Stimulated activated CD8-positive, alpha-beta memory T cell treated with anti-CD3 and anti-CD28 coated beads, Interleukin-4, amount 100 ng/mL, for 4 hours (primary cell): ENCODE data around the gene UBE2J1.
A peak's percentile ranks its signal among the peaks of the same experiment; 100 is the strongest.
"Not testable (repeated sequence)": the region's sequence is repeated elsewhere in the genome, so short reads cannot be mapped to it uniquely, and the experiment has no call there.

ENCODE experiments used
- DNase-seq, 2 donors: peaks; one replicate each; pipeline ENCODE4 v3.0.0-alpha.2; 2020; ENCODE audit warnings: low read depth in 2 of 2, low spot score in 1 of 2

Gene UBE2J1

GRCh38 chr6:89321131-89321970, 31.2 kb downstream of the UBE2J1 start:
- no peak for DNase-seq

DNA sequence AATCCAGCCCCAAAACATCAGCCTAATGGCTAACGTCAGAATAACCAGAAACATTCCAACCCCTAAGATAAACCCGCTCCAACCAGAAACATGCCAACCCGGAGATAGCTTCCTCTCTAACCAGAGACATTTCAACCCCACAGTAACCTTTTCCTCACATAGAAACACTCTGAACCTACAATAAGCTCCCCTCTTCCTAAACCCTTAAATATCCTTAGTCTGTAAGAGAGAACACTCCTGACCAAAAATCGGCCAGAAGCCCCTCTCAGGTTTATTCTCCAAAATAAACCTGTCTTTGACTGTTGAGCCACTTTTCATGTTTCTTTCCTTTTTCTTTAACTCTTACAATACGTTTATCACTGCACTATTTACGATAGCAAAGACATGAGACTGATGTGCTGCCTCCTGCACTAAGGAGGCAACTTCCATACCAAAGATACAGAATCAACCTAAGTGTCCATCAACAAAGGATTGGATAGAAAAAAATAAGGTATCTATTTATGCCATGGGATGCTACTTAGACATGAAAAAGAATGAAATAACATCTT, 32.4 kb downstream of the UBE2J1 start:
- DNase-seq, result no peak

DNA sequence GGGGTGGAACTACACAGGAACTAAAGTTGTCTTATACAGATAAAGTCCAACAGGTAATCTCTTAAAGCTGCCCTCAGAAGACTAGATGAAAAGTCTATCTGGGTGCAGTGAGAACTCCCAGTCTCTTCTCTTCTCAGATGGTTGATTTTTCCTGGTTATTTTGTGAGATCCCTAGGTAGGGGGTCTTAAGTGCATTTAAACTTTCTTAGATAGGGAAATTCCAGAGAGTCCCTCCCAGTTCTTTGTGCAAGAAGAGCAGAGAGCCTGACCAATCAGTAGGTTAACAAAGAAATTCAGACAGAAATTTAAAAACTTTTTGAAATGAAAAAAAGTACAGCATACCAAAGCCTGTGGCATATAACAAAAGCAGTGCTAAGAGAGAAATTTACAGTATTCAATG, 35.5 kb downstream of the UBE2J1 start:
- DNase-seq, result no peak

DNA sequence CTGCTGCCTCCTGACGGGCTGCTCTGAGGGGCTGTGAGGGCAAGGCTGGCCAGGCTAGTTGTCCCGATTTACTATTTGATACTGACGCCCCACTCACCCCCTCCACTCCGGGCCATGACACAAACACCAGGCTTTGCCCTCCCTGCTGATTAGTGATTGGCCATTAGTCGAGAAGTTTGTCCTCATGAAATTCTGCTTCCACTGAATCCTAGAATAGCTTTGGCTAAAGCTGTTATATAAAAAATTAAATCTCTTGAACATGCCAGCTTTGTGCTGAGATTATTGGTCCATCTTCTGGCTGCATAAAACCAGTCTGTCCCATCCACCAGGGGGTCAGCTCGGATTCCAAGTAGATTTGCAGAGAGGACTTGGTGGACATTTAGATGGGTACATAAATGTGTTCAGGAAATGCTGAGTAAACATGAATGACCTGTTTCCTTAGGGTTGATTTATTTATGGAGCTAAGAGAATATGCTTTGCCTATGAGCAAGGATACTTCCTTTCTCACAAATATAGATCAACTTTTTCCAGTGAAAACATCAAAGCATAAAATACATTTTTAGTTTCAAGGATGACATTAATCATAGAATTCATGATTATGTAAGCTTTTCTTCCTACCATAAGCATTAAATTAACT, 37.2 kb downstream of the UBE2J1 start, which contains the start of gene GABRR2:
Gene GABRR2 (minus strand): TSS at position 51 of the 637 bp plus-strand sequence. CDS start 134 bp downstream, outside the sequence.
- DNase-seq, result no peak

GRCh38 chr6:89314692-89315091, 37.8 kb downstream of the UBE2J1 start:
- DNase-seq, result no peak

DNA sequence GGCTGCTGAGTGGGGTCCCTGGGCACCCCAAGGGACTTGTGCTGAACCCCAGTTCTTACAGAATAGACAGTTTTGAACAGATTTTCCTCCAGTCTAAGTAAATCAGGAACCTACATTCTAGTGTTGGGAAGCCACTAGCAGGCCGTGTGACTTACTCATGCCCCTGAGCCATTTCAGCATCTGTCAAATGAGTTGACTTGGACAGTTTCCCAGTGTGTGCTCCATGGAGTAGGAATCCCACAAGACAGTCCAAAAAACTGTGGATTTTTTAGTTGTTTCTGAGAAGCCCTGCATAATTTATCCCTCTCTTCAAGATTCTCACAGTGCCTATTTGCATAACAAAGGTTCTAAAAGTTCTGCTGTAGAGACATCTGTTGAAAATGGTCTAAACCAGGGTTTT, 39.5 kb downstream of the UBE2J1 start:
- DNase-seq, result no peak

GRCh38 chr6:89311853-89312531, 40.5 kb downstream of the UBE2J1 start:
- DNase-seq, result no peak

DNA sequence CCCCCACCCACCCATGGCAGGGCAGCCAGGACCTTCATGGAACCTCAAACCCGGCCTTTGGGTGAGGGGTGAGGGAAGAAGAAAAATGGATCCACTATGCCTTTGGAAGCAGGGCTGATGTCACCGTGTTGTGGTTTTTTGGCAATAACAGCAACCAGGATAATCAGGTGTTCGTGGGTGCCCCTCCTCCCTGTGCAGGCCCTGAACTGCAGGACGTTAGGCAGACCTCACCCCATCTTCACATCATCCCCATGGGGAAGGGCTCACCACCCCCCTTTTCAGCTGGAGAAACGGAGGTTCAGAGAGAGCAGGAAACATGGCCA, 41.0 kb downstream of the UBE2J1 start:
- DNase-seq, result no peak

GRCh38 chr6:89310929-89311328, 41.6 kb downstream of the UBE2J1 start:
- no peak for DNase-seq

DNA sequence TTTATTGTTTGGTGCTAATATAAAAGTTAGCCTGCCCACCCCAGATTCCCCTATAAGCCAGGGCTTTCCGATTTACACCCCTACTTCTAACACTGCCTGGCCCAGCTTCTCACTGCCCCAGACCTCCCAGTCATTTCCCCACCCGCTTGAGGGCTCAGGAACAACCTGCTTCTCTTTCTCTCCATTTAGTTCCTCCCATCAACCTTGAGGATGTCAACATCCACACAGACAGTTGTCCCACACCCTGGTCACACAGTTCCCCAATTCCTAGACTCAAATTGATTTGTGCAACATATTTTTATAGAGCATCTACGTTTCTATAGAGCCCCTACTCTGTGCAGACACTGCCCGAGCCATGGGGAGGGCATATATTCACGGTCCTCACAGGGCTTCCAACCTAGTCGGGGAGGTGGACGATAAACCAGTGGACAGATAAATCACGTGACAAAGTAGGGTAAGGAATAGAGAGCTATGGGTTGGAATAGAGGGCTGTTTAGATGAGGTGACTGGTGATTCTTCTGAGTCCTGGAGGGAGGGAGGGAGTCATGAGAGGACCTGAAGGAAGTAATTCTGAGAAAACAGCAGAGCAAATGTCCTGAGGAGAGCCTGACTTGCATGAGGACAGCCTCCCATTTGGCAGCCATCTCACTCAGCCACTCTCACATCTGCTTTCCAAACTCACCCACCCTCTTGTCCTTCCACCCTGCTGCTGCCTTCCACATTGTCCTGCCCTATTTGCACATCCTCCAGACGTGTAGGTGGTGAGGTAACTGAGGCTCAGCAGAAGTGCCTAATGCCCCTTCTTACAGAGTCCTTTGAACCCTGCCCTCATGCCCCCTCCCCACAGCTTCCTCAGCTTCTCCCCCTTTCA, 43.8 kb downstream of the UBE2J1 start:
- DNase-seq, result no peak

DNA sequence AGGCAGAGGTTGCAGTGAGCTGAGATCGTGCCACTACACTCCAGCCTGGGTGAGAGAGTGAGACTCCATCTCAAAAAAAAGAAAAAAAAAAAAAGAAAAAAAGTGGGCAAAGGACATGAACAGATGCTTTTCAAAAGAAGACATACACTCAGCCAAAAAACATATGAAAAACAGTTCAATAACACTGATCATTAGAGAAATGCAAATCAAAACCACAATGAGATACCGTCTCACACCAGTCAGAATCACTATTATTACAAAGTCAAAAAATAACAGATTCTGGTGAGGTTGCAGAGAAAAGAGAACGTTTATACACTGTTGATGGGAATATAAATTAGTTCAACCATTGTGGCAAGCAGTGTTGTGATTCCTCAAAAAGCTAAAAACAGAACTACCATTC, 48.0 kb downstream of the UBE2J1 start:
- not testable (repeated sequence) for DNase-seq

DNA sequence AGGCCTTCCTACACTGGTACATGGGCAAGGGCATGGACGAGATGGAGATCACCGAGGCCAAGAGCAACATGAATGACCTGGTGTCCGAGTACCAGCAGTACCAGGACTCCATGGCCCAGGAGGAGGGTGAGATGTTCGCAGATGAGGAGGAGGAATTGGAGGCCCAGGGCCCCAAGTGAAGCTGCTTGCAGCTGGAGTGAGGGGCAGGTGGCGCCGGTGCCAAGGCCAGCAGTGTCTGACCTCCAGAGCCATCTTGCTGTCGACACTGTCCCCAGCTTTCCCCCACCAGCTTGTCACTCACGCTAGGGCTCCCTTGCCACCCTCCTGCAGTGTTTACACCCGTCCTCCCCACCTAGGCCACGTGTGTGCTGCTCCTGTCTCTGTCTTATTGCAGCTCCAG, 49.6 kb downstream of the UBE2J1 start:
- no peak for DNase-seq

DNA sequence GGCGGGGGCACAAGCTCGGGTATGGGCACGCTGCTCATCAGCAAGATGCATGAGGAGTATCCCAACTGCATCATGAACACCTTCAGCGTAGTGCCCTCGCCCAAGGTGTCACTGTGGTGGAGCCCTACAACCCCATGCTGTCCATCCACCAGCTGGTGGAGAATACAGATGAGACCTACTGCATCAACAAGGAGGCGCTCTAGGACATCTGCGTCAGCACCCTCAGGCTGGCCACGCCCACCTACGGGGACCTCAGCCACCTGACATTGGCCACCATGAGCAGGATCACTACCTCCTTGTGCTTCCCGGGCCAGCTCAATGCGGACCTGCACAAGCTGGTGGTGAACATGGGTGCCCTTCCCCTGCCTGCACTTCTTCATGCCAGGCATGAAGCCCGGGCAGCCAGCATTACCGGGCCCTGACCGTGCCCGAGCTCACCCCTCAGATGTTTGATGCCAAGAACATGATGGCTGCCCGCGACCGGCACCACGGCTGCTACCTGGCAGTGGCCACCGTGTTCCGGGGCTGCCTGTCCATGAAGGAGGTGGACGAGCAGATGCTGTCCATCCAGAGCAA, 50.2 kb downstream of the UBE2J1 start:
- DNase-seq, result no peak

GRCh38 chr6:89301586-89302194, 50.8 kb downstream of the UBE2J1 start:
- no peak for DNase-seq

DNA sequence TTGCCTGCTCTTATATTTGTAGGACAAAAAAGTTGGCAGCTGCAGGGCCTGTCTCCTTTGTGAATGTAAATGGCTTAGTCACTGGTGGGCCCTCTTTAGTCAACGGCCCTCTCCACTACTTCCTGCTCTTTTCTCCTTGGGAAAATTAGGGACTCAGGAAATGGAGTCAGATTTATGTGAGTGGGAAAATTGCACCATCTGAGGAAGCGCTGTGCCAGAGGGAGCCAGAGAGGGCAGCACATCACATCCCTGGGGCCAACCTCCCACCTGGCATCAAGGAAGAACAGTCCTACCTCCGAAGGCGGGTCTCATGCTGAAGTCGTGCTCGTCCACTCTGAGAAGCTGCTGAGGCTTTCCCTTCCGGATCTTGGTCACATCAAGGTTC, 53.1 kb downstream of the UBE2J1 start:
- DNase-seq, result no peak

DNA sequence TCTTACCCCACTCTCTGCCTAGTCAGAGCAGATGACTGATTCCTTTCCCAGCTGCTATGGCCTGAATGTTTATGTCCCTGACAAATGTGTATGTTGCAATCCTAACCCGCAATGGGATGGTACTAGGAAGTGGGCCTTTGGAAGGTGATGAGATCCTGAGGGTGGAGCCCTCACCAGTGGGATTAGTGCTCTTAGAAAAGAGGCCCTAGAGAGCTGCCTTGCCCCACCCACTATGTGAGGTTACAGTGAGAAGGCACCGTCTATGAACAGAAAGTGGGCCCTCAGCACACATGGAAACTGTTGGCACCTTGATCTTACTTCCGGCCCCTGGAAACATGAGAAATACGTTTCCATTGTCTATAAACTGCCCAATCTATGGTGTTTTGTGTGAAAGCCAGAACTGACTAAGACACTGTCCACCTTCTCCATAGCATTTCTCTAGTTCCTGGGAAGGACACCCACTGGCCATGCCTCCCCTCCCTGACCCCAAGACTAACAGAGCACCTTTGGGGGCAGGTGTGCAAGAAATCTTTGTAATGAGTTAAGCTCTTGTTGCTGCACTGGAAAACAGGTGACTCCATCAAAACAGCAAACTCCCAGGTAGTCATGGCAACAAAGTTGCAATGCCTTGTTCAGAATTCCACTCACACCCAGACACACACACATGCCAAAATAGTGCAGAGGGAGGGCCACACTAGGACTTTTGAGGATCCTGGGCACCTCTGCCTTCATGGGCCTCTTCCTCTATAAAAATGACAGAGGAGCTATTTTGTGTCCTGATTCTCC, 53.6 kb downstream of the UBE2J1 start:
- DNase-seq, result no peak

- DNase-seq, result peak in 1 of 2 donors; percentile 26
Observed at GRCh38 chr6:89297695-89298351, 54.7 kb downstream of the UBE2J1 start.

DNA sequence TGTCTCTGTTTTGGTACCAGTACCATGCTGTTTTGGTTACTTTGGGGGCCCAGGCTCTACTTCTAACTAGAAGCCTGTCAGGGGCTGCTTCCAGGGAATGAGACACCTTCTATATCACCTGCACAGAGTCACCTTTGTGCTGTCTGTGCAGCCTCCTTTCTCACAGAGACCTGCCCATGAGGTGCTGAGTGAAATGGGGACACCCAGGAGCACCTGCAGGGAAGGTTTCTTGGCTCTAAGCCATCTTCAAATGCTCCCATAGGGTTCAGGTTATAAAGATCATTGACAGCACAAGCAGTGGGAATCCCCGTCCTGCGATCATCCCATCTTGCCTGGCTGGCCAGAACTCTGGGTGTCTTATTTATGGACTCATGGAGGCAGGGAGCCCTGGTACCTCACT, 56.5 kb downstream of the UBE2J1 start:
- DNase-seq, result no peak

- DNase-seq, result not testable (repeated sequence)
Observed at GRCh38 chr6:89295116-89295515, 57.4 kb downstream of the UBE2J1 start.
